ENCODE results near the gene EXOC7.

DNA sequence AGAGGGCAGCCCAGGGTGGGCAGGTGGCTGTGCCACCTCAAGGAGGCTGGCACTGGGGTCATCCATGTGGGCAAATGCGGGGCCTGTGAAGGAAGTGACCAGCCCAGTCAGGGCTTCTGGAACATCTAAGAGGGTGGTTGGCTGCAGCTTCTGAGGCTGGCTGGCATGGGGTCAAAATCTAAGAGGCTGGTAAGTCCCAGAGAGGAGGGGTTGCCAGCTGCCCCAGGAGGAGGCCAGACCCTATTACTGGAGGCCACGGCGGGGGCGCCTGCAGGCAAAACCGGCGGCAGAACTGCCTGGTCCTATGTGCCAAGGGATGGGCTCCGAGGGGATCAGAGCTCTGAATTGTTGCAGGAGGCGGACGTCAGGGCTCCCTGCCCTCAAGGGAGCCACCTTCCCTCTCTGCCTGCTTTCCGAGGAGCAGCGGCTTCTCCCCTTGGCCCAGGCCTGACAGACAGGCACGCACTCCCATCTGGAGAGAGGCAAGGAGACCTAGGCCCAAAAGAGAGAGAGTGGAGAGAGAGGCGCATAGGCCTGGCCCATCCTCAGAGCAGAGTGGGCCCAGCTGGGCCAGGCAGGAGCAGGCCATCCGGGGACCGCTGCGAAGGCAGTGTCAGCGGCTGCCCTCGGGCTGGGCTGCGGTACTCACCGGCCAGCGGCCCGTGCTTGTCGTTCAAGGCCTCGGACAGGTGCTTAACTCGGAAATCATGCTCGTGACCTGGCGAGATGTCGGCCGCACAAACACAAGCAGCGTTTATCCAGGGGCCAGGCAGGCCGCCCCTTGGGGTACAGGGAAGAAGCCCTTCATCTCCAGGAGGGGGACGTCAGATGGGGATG, 13.7 kb downstream of the EXOC7 start:
- TF ChIP-seq, protein P1, sequence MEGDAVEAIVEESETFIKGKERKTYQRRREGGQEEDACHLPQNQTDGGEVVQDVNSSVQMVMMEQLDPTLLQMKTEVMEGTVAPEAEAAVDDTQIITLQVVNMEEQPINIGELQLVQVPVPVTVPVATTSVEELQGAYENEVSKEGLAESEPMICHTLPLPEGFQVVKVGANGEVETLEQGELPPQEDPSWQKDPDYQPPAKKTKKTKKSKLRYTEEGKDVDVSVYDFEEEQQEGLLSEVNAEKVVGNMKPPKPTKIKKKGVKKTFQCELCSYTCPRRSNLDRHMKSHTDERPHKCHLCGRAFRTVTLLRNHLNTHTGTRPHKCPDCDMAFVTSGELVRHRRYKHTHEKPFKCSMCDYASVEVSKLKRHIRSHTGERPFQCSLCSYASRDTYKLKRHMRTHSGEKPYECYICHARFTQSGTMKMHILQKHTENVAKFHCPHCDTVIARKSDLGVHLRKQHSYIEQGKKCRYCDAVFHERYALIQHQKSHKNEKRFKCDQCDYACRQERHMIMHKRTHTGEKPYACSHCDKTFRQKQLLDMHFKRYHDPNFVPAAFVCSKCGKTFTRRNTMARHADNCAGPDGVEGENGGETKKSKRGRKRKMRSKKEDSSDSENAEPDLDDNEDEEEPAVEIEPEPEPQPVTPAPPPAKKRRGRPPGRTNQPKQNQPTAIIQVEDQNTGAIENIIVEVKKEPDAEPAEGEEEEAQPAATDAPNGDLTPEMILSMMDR (conservative IDR thresholded peaks at IDR 0.05; ENCODE audit: low read length), result no peak
- TF ChIP-seq EZH2phosphoT487 (IDR thresholded peaks at IDR 0.05; ENCODE audit: borderline replicate concordance, low read depth, low read length), result no peak

Data from OCI-LY7 (cell line).